ENCODE measurements around the gene AFAP1. TPM values are rescaled to one million over a fixed set of nuclear protein-coding genes. Genes with fewer than 3 reads are reported as not detected.

AFAP1 gene
- total and polyA plus RNA-seq, 2 donors (not counting 3 experiments of a cell fraction or from before 2014, with no cell fraction given): 32.3 to 103 TPM

DNA sequence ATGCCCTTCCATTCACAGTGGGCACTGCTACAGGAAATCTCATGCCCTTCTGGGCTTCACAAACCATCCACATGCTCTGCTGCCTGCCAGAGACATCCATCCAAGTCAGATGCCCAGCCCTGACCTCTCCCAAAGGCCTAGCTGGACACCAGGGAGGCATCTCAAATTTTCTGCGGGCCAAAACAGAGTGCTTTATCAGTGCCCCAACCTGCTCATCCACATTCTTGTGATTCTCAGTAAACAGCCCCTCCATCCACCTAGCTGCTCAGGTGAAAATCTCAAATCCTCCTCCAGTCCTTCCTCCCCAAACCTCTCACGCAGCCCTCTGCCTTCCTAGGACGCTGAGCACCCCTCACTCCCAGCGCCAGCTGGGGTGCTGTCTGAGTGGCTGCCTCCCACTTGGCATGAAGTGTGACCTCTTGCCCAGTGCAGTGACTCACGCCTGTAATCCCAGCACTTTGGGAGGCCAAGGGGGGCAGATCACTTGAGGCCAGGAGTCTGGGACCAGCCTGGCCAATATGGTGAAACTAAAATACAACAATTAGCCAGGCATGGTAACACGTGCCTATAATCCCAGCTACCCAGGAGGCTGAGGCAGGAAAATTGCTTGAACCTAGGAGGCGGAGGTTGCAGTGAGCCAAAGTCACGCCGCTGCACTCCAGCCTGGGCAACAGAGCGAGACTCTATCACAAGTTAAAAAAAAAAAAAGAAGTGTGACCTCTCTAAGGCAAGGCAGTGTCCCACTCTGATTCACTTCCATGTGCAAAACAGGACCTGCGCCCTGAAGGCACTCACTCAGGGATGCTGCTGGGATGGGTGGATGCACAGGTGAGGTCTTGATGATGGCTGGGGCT is 1.7 kb upstream of the AFAP1 start:
- Histone ChIP-seq H3K4me2 (ENCODE audit: insufficient read depth, low read length) (no peak overlapping the region), H3K27ac (ENCODE audit: insufficient read depth, low read depth, low read length) (no peak overlapping the region), H3K9me1 (replicated peaks; ENCODE audit: control insufficient read depth, extremely low read depth, insufficient read depth, low read length) (no peaks in the 10 kb centered on the region), H2AFZ (ENCODE audit: low read depth, low read length) (no peak overlapping the region), H3K9ac (replicated peaks; ENCODE audit: extremely low read depth, insufficient read depth, low read length) (no peak overlapping the region), H3K36me3 (ENCODE audit: control insufficient read depth in 2 of 2, extremely low read depth in 1 of 2, insufficient read depth in 2 of 2, low read length in 2 of 2) (no peaks in the 10 kb centered on the region), H3K9me3 (replicated peaks; ENCODE audit: control insufficient read depth, insufficient read depth, low read length) (no peaks in the 10 kb centered on the region), H4K20me1 (replicated peaks; ENCODE audit: control insufficient read depth, extremely low read depth, insufficient read depth, low read length) (peaks cover 3% of the 10 kb centered on the region), H3K27me3 (ENCODE audit: control insufficient read depth in 2 of 2, insufficient read depth in 2 of 2, low read length in 2 of 2) (no peaks in the 10 kb centered on the region), H3K79me2 (ENCODE audit: control insufficient read depth, insufficient read depth, low read length) (peaks cover 32% of the 10 kb centered on the region), H3K4me1 (ENCODE audit: control insufficient read depth, extremely low read depth, insufficient read depth, low read length) (peaks cover 14% of the 10 kb centered on the region), H3K4me3 (replicated peaks in 1 of 3; ENCODE audit: insufficient read depth in 1 of 3, low read depth in 1 of 3, low read length in 3 of 3) (no peak overlapping the region)
- BruUV-seq (replicated peaks): no TSS peak
- POLR2A ChIA-PET: interaction anchor here (1.0 kb wide), 1 partner anchor 12 kb away, joined by 3 read pairs; no protein-coding TSS in a partner anchor
- TF ChIP-seq EZH2 (IDR thresholded peaks at IDR 0.05; ENCODE audit: borderline replicate concordance, low read depth, low read length, severe bottlenecking) (no peak), GATA2 (IDR thresholded peaks at IDR 0.05; ENCODE audit: insufficient read depth, insufficient read length, low read depth, low read length) (no peak), POLR2A (IDR thresholded peaks at IDR 0.05; ENCODE audit: low read depth, low read length) (no peak), MYC (IDR thresholded peaks at IDR 0.05; ENCODE audit: low read depth, low read length) (no peak), POLR2AphosphoS5 (IDR thresholded peaks at IDR 0.05; ENCODE audit: insufficient read depth, low read depth, low read length) (no peak), FOS (IDR thresholded peaks at IDR 0.05; ENCODE audit: borderline replicate concordance, insufficient read depth, low read length) (no peak), JUN (IDR thresholded peaks at IDR 0.05; ENCODE audit: borderline replicate concordance, insufficient read depth, insufficient read length, low read depth) (no peak)
- TF ChIP-seq, protein P1, sequence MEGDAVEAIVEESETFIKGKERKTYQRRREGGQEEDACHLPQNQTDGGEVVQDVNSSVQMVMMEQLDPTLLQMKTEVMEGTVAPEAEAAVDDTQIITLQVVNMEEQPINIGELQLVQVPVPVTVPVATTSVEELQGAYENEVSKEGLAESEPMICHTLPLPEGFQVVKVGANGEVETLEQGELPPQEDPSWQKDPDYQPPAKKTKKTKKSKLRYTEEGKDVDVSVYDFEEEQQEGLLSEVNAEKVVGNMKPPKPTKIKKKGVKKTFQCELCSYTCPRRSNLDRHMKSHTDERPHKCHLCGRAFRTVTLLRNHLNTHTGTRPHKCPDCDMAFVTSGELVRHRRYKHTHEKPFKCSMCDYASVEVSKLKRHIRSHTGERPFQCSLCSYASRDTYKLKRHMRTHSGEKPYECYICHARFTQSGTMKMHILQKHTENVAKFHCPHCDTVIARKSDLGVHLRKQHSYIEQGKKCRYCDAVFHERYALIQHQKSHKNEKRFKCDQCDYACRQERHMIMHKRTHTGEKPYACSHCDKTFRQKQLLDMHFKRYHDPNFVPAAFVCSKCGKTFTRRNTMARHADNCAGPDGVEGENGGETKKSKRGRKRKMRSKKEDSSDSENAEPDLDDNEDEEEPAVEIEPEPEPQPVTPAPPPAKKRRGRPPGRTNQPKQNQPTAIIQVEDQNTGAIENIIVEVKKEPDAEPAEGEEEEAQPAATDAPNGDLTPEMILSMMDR (IDR thresholded peaks at IDR 0.05; ENCODE audit: extremely low read depth in 1 of 2, insufficient read depth in 1 of 2, low read depth in 1 of 2, low read length in 2 of 2): no peak
- TF ChIP-seq, protein P2, sequence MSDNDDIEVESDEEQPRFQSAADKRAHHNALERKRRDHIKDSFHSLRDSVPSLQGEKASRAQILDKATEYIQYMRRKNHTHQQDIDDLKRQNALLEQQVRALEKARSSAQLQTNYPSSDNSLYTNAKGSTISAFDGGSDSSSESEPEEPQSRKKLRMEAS (IDR thresholded peaks at IDR 0.05; ENCODE audit: insufficient read depth, insufficient read length): no peak
- intact Hi-C loops (cut with micrococcal nuclease): no loop called here
- dilution Hi-C loops (cut with MboI; ENCODE audit: extremely low pct_ligation_motif_present, low sequenced_read_pairs): no loop called here
- no peak for FAIRE-seq
- CTCF ChIA-PET: interaction anchor here (0.8 to 4.6 kb wide), 9 partner anchors 9 to 137 kb away, joined by 3 to 25 read pairs (median 8); no protein-coding TSS in a partner anchor
- no peak for DNase-seq (ENCODE audit: low read depth, low spot score)
